ENCODE results near the gene NOC2L. TPM values are rescaled to one million over a fixed set of nuclear protein-coding genes. Genes with fewer than 3 reads are reported as not detected.

Gene NOC2L
- total RNA-seq, 1 donor from 2014 or later, result 106 TPM

DNA sequence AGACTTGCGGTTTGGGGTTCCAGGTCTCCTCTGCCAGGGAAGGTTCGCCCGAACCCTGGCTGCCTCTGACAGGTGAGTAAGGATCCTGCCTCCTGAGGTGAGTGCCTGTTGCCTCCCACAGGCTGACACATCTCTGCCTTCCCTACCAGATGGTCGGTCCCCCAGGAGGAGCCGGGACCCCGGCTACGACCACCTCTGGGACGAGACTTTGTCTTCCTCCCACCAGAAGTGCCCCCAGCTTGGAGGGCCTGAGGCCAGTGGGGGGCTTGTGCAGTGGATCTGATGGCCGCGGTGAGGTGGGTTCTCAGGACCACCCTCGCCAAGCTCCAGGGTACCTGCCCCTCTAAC lies 15.2 kb upstream of the NOC2L start:
- Mint-ChIP-seq H3K36me3 (ENCODE audit: low read depth) (peaks cover 3% of the 10 kb centered on the region), H3K9me3 (peaks cover 3% of the 10 kb centered on the region), H3K27me3 (ENCODE audit: low read depth) (peaks cover 41% of the 10 kb centered on the region), H3K4me1 (peaks cover 3% of the 10 kb centered on the region), H3K27ac (ENCODE audit: unreplicated experiment) (no peak overlapping the region), H3K4me3 (no peak overlapping the region)
- DNase-seq (ENCODE audit: low read depth, low spot score), result no peak
- TF ChIP-seq CTCF (conservative IDR thresholded peaks at IDR 0.05), result no peak

GRCh38 chr1:973459-974292 lies 14.6 kb upstream of the NOC2L start:
- peaks cover 3% of the 10 kb centered on the region for H3K36me3 Mint-ChIP-seq (ENCODE audit: low read depth)
- no peak overlapping the region for H3K27ac Mint-ChIP-seq (ENCODE audit: unreplicated experiment)
- no peak overlapping the region for H3K4me3 Mint-ChIP-seq
- peaks cover 47% of the 10 kb centered on the region for H3K27me3 Mint-ChIP-seq (ENCODE audit: low read depth)
- peaks cover 3% of the 10 kb centered on the region for H3K4me1 Mint-ChIP-seq
- H3K9me3 Mint-ChIP-seq, result peaks cover 3% of the 10 kb centered on the region
- DNase-seq (ENCODE audit: low read depth, low spot score), result no peak
- TF ChIP-seq CTCF (conservative IDR thresholded peaks at IDR 0.05), result no peak

DNA sequence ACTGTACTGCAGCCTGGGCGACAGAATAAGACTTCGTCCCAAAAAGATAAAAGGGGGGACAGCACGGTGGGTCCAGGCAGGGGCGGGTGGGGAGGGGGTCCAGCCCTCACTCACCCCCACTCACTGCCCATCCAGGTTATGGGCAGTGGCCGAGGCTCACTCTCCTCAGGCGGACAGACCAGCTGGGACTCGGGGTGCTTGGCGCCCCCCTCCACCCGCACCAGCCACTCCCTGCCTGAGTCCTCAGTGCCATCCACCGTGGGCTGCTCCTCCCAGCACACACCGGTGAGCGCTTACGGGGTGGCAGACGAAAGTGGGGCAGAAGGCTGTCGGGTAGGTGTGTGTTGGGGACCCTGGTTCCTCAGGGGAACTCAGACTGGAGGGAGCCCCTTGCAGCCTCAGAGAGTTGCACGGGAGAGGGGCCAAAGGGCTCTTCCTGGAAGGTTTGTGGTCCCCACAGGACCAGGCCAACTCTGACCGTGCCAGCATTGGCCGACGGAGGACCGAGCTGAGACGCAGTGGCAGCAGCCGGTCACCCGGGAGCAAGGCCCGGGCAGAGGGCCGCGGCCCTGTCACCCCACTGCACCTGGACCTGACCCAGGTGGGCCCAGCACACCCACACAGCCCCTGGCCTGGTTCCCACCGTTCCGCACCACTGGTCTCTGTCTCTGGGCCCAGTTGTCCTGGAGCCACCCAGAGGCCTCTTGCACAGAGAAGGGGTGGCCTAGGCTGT lies 13.8 kb upstream of the NOC2L start:
- no peak for TF ChIP-seq CTCF (conservative IDR thresholded peaks at IDR 0.05)
- H3K27me3 Mint-ChIP-seq (ENCODE audit: low read depth), result peaks cover 51% of the 10 kb centered on the region
- no peaks in the 10 kb centered on the region for H3K4me1 Mint-ChIP-seq
- no peak overlapping the region for H3K4me3 Mint-ChIP-seq
- H3K9me3 Mint-ChIP-seq, result no peaks in the 10 kb centered on the region
- H3K27ac Mint-ChIP-seq (ENCODE audit: unreplicated experiment), result no peak overlapping the region
- no peak for DNase-seq (ENCODE audit: low read depth, low spot score)
- H3K36me3 Mint-ChIP-seq (ENCODE audit: low read depth), result no peaks in the 10 kb centered on the region

GRCh38 chr1:971751-972506 lies 12.9 kb upstream of the NOC2L start:
- no peaks in the 10 kb centered on the region for H3K9me3 Mint-ChIP-seq
- H3K27ac Mint-ChIP-seq (ENCODE audit: unreplicated experiment), result no peak overlapping the region
- H3K4me1 Mint-ChIP-seq, result no peaks in the 10 kb centered on the region
- DNase-seq (ENCODE audit: low read depth, low spot score), result no peak
- TF ChIP-seq CTCF (conservative IDR thresholded peaks at IDR 0.05), result no peak
- H3K36me3 Mint-ChIP-seq (ENCODE audit: low read depth), result no peaks in the 10 kb centered on the region
- H3K27me3 Mint-ChIP-seq (ENCODE audit: low read depth), result peaks cover 60% of the 10 kb centered on the region
- H3K4me3 Mint-ChIP-seq, result no peak overlapping the region

GRCh38 chr1:970973-971730 lies 12.1 kb upstream of the NOC2L start:
- DNase-seq (ENCODE audit: low read depth, low spot score), result no peak
- peaks cover 64% of the 10 kb centered on the region for H3K27me3 Mint-ChIP-seq (ENCODE audit: low read depth)
- no peaks in the 10 kb centered on the region for H3K4me1 Mint-ChIP-seq
- no peak overlapping the region for H3K4me3 Mint-ChIP-seq
- no peak for TF ChIP-seq CTCF (conservative IDR thresholded peaks at IDR 0.05)
- no peaks in the 10 kb centered on the region for H3K36me3 Mint-ChIP-seq (ENCODE audit: low read depth)
- H3K27ac Mint-ChIP-seq (ENCODE audit: unreplicated experiment), result no peak overlapping the region
- no peaks in the 10 kb centered on the region for H3K9me3 Mint-ChIP-seq

Data from neural crest cell (in vitro differentiated cells).